ENCODE data around the gene NKAIN2. TPM values are rescaled to one million over a fixed set of nuclear protein-coding genes. Genes with fewer than 3 reads are reported as not detected.

The NKAIN2 gene
- total RNA-seq, 2 donors from 2014 or later: not detected

- no peak for ATAC-seq (replicated peaks)
- no peak overlapping the region for H3K27ac Mint-ChIP-seq
- H3K4me1 Mint-ChIP-seq: no peaks in the 10 kb centered on the region
- H3K36me3 Mint-ChIP-seq (ENCODE audit: low read depth): no peaks in the 10 kb centered on the region
- H3K27me3 Mint-ChIP-seq: no peaks in the 10 kb centered on the region
- peaks cover 8% of the 10 kb centered on the region for H3K9me3 Mint-ChIP-seq
- H3K4me3 Mint-ChIP-seq: no peak overlapping the region
These were observed 864.4 kb downstream of the NKAIN2 start for GRCh38 chr6:124668028-124668427.

DNA sequence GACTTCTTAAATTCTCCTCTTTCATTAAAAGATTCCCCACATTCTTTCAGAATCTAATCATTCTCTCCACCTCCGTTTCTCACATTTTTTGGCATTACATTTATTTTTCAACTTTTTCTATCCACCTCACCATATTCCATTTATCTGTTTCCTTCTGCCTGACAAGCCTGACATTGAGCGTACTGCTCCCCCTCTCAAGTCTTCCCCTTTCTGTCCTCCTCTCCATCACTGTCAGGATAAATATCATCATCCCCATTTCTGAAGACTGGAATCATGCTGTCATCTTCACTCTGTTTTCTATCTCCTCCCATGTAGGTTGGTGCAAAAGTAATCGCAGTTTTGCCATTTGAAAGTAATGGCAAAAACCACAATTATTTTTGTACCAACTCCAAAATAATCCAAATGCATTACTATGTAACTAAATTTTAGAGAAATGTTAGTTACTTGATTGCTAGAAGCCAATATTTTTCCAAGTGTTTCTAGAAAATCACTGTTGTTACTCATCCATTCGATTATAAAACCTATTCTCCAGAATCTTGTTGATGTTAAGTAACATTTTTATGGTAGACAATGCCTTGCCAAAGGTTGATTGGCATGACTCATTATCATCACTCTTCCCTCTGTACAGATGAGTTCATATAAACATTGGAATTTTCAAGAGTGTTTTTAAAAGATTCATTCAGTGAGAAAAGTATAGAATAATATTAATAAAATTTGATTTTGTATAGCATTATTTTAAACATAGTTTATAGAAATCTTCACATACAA is 866.2 kb downstream of the NKAIN2 start:
- no peak overlapping the region for H3K27ac Mint-ChIP-seq
- no peak for ATAC-seq (replicated peaks)
- no peaks in the 10 kb centered on the region for H3K27me3 Mint-ChIP-seq
- no peak overlapping the region for H3K4me3 Mint-ChIP-seq
- H3K36me3 Mint-ChIP-seq (ENCODE audit: low read depth): no peaks in the 10 kb centered on the region
- H3K9me3 Mint-ChIP-seq: peaks cover 12% of the 10 kb centered on the region
- no peaks in the 10 kb centered on the region for H3K4me1 Mint-ChIP-seq

GRCh38 chr6:124670801-124671200 is 867.1 kb downstream of the NKAIN2 start:
- ATAC-seq (replicated peaks): no peak
- Mint-ChIP-seq H3K4me3 (no peak overlapping the region), H3K36me3 (ENCODE audit: low read depth) (no peaks in the 10 kb centered on the region), H3K4me1 (no peaks in the 10 kb centered on the region), H3K27ac (no peak overlapping the region), H3K9me3 (peaks cover 12% of the 10 kb centered on the region), H3K27me3 (no peaks in the 10 kb centered on the region)

DNA sequence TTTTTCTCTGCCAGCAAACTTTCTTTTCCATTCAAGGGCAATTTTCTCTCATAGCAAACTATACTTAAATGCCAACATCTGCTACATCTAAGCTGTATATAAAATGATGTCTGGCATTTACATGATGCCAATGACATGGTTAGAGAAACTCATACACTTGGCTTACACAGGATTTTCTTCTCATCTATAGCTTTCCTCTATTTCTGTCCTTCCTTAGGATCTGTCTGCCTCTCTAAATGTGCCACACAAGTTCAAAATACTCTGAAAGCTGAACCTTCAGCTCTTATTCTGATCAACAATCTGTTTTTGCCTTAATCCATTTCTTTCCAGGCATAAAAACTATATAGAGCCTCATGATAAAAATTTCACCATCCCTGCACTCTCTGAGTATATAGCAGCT is 867.7 kb downstream of the NKAIN2 start:
- H3K36me3 Mint-ChIP-seq (ENCODE audit: low read depth): no peaks in the 10 kb centered on the region
- no peak overlapping the region for H3K27ac Mint-ChIP-seq
- H3K4me3 Mint-ChIP-seq: no peak overlapping the region
- no peaks in the 10 kb centered on the region for H3K27me3 Mint-ChIP-seq
- H3K9me3 Mint-ChIP-seq: peaks cover 18% of the 10 kb centered on the region
- no peak for ATAC-seq (replicated peaks)
- H3K4me1 Mint-ChIP-seq: no peaks in the 10 kb centered on the region

DNA sequence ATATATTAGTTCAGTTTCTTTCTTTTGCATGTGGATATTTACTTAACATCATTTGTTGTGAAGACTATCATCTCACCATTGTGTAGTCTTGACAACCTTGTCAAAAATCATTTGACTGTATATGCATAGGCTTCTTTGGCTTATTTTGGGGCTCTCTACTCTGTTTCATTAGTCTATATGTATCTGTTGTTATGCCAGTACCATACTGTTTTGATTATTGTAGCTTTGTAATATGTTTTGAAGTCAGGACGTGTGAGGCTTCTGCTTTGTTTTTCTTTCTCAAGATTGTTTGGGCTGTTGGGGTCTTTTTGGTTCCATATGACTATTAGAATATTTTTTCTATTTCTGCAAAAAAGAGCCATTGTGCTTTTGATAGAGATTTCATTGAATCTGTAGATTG is 870.4 kb downstream of the NKAIN2 start:
- H3K36me3 Mint-ChIP-seq (ENCODE audit: low read depth): no peaks in the 10 kb centered on the region
- no peak overlapping the region for H3K4me3 Mint-ChIP-seq
- ATAC-seq (replicated peaks): no peak

GRCh38 chr6:124676033-124676432 is 872.4 kb downstream of the NKAIN2 start:
- Mint-ChIP-seq H3K4me1 (no peaks in the 10 kb centered on the region), H3K27me3 (no peaks in the 10 kb centered on the region), H3K27ac (no peak overlapping the region), H3K4me3 (no peak overlapping the region), H3K36me3 (ENCODE audit: low read depth) (no peaks in the 10 kb centered on the region), H3K9me3 (peaks cover 17% of the 10 kb centered on the region)
- ATAC-seq (replicated peaks): no peak

More for the DNA sequence above, 870.4 kb downstream of the NKAIN2 start:
- no peaks in the 10 kb centered on the region for H3K4me1 Mint-ChIP-seq
- H3K9me3 Mint-ChIP-seq: peaks cover 20% of the 10 kb centered on the region
- H3K27me3 Mint-ChIP-seq: no peaks in the 10 kb centered on the region
- no peak overlapping the region for H3K27ac Mint-ChIP-seq

DNA sequence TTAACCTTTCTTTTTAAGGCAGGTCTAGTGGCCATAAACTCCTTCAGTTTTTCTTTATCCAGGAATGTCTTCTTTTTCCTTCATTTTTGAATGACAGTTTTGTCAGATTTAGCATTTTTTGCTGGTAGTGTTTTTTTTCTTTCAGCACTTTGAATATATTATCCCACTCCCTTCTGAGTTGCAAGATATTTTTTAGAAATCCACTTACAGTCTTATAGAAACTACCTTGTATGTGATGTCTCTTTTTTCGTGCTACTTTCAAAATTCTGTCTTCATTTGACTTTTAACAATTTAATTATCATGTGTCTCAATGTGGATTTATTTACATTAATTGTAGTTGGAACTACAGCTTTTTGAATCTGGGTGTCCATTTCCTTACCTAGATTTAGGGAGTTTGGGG is 874.2 kb downstream of the NKAIN2 start:
- no peak for ATAC-seq (replicated peaks)
- Mint-ChIP-seq H3K4me3 (no peak overlapping the region), H3K9me3 (peaks cover 17% of the 10 kb centered on the region)

DNA sequence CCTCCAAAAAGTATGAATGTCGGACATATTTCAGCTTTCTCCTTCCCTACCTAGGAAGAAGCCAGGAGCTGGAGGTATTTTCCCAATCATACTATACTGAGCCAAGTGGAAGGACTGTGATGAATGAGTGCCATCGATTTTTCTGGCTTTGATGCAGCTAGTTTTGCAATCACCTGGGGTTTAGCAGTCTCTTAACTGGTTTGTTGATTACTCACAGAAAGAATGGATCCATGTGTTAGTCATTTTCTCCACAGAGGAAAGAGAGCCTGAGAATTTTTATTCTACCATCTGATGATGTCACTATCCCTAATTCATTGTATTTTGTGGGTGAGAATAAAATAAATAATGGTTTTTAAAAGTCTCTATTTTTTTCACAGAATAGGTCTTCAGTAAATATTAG is 875.7 kb downstream of the NKAIN2 start:
- Mint-ChIP-seq H3K4me3 (no peak overlapping the region), H3K27ac (no peak overlapping the region), H3K27me3 (no peaks in the 10 kb centered on the region), H3K9me3 (peaks cover 11% of the 10 kb centered on the region), H3K4me1 (no peaks in the 10 kb centered on the region), H3K36me3 (ENCODE audit: low read depth) (no peaks in the 10 kb centered on the region)
- ATAC-seq (replicated peaks): no peak

More for the DNA sequence above, 874.2 kb downstream of the NKAIN2 start:
- H3K27me3 Mint-ChIP-seq: no peaks in the 10 kb centered on the region
- H3K27ac Mint-ChIP-seq: no peak overlapping the region
- no peaks in the 10 kb centered on the region for H3K36me3 Mint-ChIP-seq (ENCODE audit: low read depth)
- no peaks in the 10 kb centered on the region for H3K4me1 Mint-ChIP-seq

- Mint-ChIP-seq H3K27ac (no peak overlapping the region), H3K4me1 (no peaks in the 10 kb centered on the region), H3K27me3 (no peaks in the 10 kb centered on the region), H3K36me3 (ENCODE audit: low read depth) (no peaks in the 10 kb centered on the region), H3K4me3 (no peak overlapping the region), H3K9me3 (peaks cover 5% of the 10 kb centered on the region)
- ATAC-seq (replicated peaks): no peak
These were observed 879.1 kb downstream of the NKAIN2 start for GRCh38 chr6:124682751-124683150.

- no peaks in the 10 kb centered on the region for H3K27me3 Mint-ChIP-seq
- H3K27ac Mint-ChIP-seq: no peak overlapping the region
- no peaks in the 10 kb centered on the region for H3K36me3 Mint-ChIP-seq (ENCODE audit: low read depth)
- H3K4me1 Mint-ChIP-seq: no peaks in the 10 kb centered on the region
- no peak overlapping the region for H3K4me3 Mint-ChIP-seq
- ATAC-seq (replicated peaks): no peak
- no peaks in the 10 kb centered on the region for H3K9me3 Mint-ChIP-seq
These were observed 879.8 kb downstream of the NKAIN2 start for GRCh38 chr6:124683507-124683906.

- no peak overlapping the region for H3K27ac Mint-ChIP-seq
- H3K4me1 Mint-ChIP-seq: no peaks in the 10 kb centered on the region
- no peaks in the 10 kb centered on the region for H3K36me3 Mint-ChIP-seq (ENCODE audit: low read depth)
- H3K27me3 Mint-ChIP-seq: no peaks in the 10 kb centered on the region
- H3K9me3 Mint-ChIP-seq: no peaks in the 10 kb centered on the region
- H3K4me3 Mint-ChIP-seq: no peak overlapping the region
- no peak for ATAC-seq (replicated peaks)
These were observed 881.0 kb downstream of the NKAIN2 start for GRCh38 chr6:124684621-124685020.

DNA sequence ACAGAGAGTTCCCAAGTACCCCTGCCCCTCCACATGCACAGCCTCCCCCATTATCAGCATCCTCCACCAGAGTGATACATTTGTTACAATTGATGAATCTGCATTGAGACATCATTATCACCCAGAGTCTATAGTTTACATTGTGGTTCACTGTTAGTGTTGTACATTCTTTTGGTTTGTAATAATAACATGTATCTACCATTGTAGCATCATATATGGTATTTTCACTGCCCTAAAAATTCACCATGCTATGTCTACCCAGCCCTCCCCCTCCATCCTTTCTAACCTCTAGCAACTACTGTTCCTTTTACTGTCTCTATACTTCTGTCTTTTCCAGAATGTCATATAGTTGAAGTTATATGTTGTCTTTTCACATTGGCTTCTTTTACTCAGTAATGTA is 884.7 kb downstream of the NKAIN2 start:
- no peak for ATAC-seq (replicated peaks)
- no peak overlapping the region for H3K4me3 Mint-ChIP-seq
- H3K27ac Mint-ChIP-seq: no peak overlapping the region
- no peaks in the 10 kb centered on the region for H3K27me3 Mint-ChIP-seq
- H3K4me1 Mint-ChIP-seq: no peaks in the 10 kb centered on the region
- H3K36me3 Mint-ChIP-seq (ENCODE audit: low read depth): no peaks in the 10 kb centered on the region
- no peaks in the 10 kb centered on the region for H3K9me3 Mint-ChIP-seq

DNA sequence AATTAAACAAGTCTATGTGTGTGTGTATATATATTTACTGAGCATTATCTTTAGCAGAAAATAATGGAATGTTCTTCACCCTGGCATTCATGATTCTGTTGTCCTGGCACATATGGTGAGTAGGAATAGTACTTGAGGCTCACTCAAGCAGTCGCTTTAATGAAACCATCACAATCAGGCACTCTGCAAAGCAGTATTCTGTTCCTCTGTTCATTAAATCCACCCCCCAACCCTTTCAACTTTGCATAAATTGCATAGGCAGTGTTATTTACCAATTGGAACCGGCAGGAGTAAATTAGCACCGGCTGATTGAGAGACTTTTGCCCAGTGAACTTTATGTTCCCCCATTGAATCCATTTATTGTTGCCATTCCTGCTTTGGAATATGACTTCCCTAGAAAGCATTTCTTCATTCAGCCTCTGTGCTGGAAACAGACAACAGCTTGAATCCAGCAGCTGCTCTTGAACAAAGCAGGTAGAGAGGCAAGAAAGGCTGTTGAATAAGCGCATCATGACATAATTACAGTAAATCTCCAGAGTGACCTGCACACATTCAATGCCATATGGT is 890.6 kb downstream of the NKAIN2 start:
- no peaks in the 10 kb centered on the region for H3K9me3 Mint-ChIP-seq
- H3K27ac Mint-ChIP-seq: no peak overlapping the region
- no peak for ATAC-seq (replicated peaks)
- H3K36me3 Mint-ChIP-seq (ENCODE audit: low read depth): no peaks in the 10 kb centered on the region
- no peaks in the 10 kb centered on the region for H3K27me3 Mint-ChIP-seq
- H3K4me3 Mint-ChIP-seq: no peak overlapping the region
- H3K4me1 Mint-ChIP-seq: no peaks in the 10 kb centered on the region

DNA sequence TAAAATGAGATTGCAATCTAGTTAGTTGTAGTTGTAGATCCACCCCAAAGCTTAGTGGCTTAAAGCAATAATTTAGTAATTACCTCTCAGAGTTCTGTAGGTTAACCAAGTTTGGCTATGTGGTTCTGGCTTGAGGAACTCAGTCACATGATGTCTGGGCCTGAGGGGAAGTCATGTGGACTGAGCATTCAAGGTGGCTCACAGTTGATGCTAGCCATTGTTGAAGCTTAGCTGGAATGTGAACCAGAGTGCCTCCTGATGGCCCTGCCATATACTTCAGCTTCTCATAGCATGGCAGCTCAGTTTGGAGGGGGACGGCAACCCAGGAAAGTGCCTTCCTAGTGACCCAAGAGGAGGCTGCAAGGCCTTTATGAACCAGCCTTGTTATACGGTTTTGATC is 895.4 kb downstream of the NKAIN2 start:
- Mint-ChIP-seq H3K4me1 (no peaks in the 10 kb centered on the region), H3K9me3 (peaks cover 3% of the 10 kb centered on the region), H3K36me3 (ENCODE audit: low read depth) (no peaks in the 10 kb centered on the region), H3K27me3 (no peaks in the 10 kb centered on the region), H3K27ac (no peak overlapping the region), H3K4me3 (no peak overlapping the region)
- ATAC-seq (replicated peaks): no peak

DNA sequence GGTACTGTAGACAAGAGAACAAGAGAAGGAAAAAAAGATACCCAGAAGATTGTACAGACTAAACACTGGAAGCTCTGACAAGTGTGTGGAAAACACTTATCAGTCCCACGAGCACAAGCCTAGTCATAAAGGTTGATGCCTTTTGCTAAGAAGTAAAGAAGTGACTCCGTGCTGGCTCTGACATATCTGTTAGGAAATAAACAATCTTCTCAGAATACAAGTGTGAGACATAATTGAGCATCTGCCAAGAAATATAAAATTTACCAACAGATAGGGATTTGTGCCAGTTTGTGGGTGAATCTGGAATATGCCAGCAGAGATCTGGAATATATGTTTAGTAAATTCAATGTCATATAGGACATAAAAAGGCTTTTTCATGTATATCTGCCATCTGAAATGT is 899.9 kb downstream of the NKAIN2 start:
- Mint-ChIP-seq H3K9me3 (peaks cover 3% of the 10 kb centered on the region), H3K27me3 (no peaks in the 10 kb centered on the region), H3K4me3 (no peak overlapping the region), H3K4me1 (no peaks in the 10 kb centered on the region), H3K27ac (no peak overlapping the region), H3K36me3 (ENCODE audit: low read depth) (no peaks in the 10 kb centered on the region)
- no peak for ATAC-seq (replicated peaks)

All from activated T-helper 17 cell treated with anti-CD3 and anti-CD28 coated beads, Interleukin-2, amount 50 U/mL, for 72 hours (primary cell).